ENCODE data around the gene CLCN7.

- TF ChIP-seq POLR2A (IDR thresholded peaks at IDR 0.05): peak in 2 of 3 donors; percentile 45 to 57
- peak in 3 of 7 experiments; percentile 4 to 18 (median 13) for TF ChIP-seq CTCF (IDR thresholded peaks at IDR 0.05)
These were observed 18.3 kb upstream of the CLCN7 start, which contains the start of gene TELO2 for GRCh38 chr16:1492923-1493745.

Measured in body of pancreas (tissue), 4 donors.